H9 (cell line): Measurements from ENCODE around the gene FBXL19. TPM values are rescaled to one million over a fixed set of nuclear protein-coding genes. Genes with fewer than 3 reads are reported as not detected.
A peak's percentile ranks its signal among the peaks of the same experiment; 100 is the strongest.

Source experiments
- DNase-seq: peaks from one replicate; pipeline ENCODE4 v3.0.0-alpha.2; 2017
- H2AFZ ChIP-seq: one replicate; pipeline ENCODE4 v1.6.1; 2013; ENCODE audit warnings: mild to moderate bottlenecking, low read length, control low read depth, moderate library complexity
- H2AK5ac ChIP-seq: 2 replicates; pipeline ENCODE4 v1.6.1; 2013; ENCODE audit warnings: low read length, control low read depth, mixed read lengths; ENCODE audit not compliant: insufficient read length
- H2BK120ac ChIP-seq: one replicate; pipeline ENCODE4 v1.6.1; 2013; ENCODE audit warnings: low read depth, mild to moderate bottlenecking, low read length, control low read depth, inconsistent platforms; ENCODE audit not compliant: poor library complexity, severe bottlenecking
- H2BK12ac ChIP-seq: 2 replicates; pipeline ENCODE4 v1.6.1; 2013; ENCODE audit warnings: low read length, control low read depth, mixed read lengths, low read depth; ENCODE audit not compliant: insufficient read length
- H2BK15ac ChIP-seq: 2 replicates; pipeline ENCODE4 v1.6.1; 2013; ENCODE audit warnings: low read depth, low read length, control low read depth
- H2BK20ac ChIP-seq: one replicate; pipeline ENCODE4 v1.6.1; 2013; ENCODE audit warnings: low read depth, mild to moderate bottlenecking, low read length, control low read depth, inconsistent platforms; ENCODE audit not compliant: poor library complexity, severe bottlenecking
- H2BK5ac ChIP-seq: 2 replicates; pipeline ENCODE4 v1.6.1; 2013; ENCODE audit warnings: low read length, control low read depth, mixed read lengths; ENCODE audit not compliant: insufficient read length
- H3K14ac ChIP-seq: 2 replicates; pipeline ENCODE4 v1.6.1; 2013; ENCODE audit warnings: low read length, control low read depth; ENCODE audit not compliant: insufficient read depth
- H3K18ac ChIP-seq: 2 replicates; pipeline ENCODE4 v1.6.1; 2013; ENCODE audit warnings: low read depth, mild to moderate bottlenecking, mixed read lengths, low read length, control low read depth; ENCODE audit not compliant: insufficient read length
- H3K23ac ChIP-seq: 2 replicates; pipeline ENCODE4 v1.6.1; 2013; ENCODE audit warnings: low read length, control low read depth, mixed read lengths, low read depth; ENCODE audit not compliant: insufficient read length
- H3K23me2 ChIP-seq: 2 replicates; pipeline ENCODE4 v1.6.1; 2013; ENCODE audit warnings: low read depth, mild to moderate bottlenecking, mixed read lengths, low read length, control low read depth; ENCODE audit not compliant: insufficient read length, poor library complexity, severe bottlenecking
- H3K27ac ChIP-seq: 2 replicates; pipeline ENCODE4 v1.5.1; 2013; ENCODE audit warnings: low read length, control low read depth, mixed read lengths, low read depth; ENCODE audit not compliant: insufficient read length
- H3K27me3 ChIP-seq: 2 replicates; pipeline ENCODE4 v1.6.1; 2013; ENCODE audit warnings: low read length, control low read depth, inconsistent platforms; ENCODE audit not compliant: insufficient read depth
- H3K4ac ChIP-seq: 2 replicates; pipeline ENCODE4 v1.6.1; 2013; ENCODE audit warnings: low read depth, mild to moderate bottlenecking, control low read depth, inconsistent platforms, low read length, moderate library complexity
- H3K4me1 ChIP-seq: 2 replicates; pipeline ENCODE4 v1.6.1; 2013; ENCODE audit warnings: low read length, control low read depth, inconsistent platforms; ENCODE audit not compliant: insufficient read depth
- H3K4me2 ChIP-seq: 2 replicates; pipeline ENCODE4 v1.6.1; 2013; ENCODE audit warnings: low read length, control low read depth, mixed read lengths; ENCODE audit not compliant: insufficient read length, insufficient read depth
- H3K56ac ChIP-seq: 2 replicates; pipeline ENCODE4 v1.6.1; 2013; ENCODE audit warnings: low read depth, mild to moderate bottlenecking, mixed read lengths, low read length, control low read depth; ENCODE audit not compliant: insufficient read length
- H3K79me1 ChIP-seq: 2 replicates; pipeline ENCODE4 v1.6.1; 2013; ENCODE audit warnings: low read depth, mild to moderate bottlenecking, moderate library complexity, low read length, control low read depth, inconsistent platforms; ENCODE audit not compliant: insufficient read depth, poor library complexity, severe bottlenecking
- H3K79me2 ChIP-seq: 2 replicates; pipeline ENCODE4 v1.6.1; 2013; ENCODE audit warnings: low read length, control low read depth, inconsistent platforms; ENCODE audit not compliant: insufficient read depth
- H3K9ac ChIP-seq: 2 replicates; pipeline ENCODE4 v1.6.1; 2013; ENCODE audit warnings: low read length, control low read depth, mixed read lengths; ENCODE audit not compliant: insufficient read length; ENCODE audit errors: extremely low read depth
- H3K9me3 ChIP-seq: one replicate; pipeline ENCODE4 v1.6.1; 2013; ENCODE audit warnings: low read depth, low read length, inconsistent platforms; ENCODE audit not compliant: control insufficient read depth
- H3T11ph ChIP-seq: one replicate; pipeline ENCODE4 v1.6.1; 2013; ENCODE audit warnings: mild to moderate bottlenecking, low read length, control low read depth, inconsistent platforms
- H4K20me1 ChIP-seq: one replicate; pipeline ENCODE4 v1.6.1; 2013; ENCODE audit not compliant: control insufficient read depth, insufficient read length, insufficient read depth
- H4K5ac ChIP-seq: 2 replicates; pipeline ENCODE4 v1.6.1; 2013; ENCODE audit warnings: low read depth, mild to moderate bottlenecking, mixed read lengths, low read length, control low read depth; ENCODE audit not compliant: insufficient read length
- H4K8ac ChIP-seq: replicated peaks from 2 replicates; pipeline ENCODE4 v1.6.1; 2013; ENCODE audit warnings: low read length, control low read depth, mixed read lengths, low read depth; ENCODE audit not compliant: insufficient read length
- H4K91ac ChIP-seq: 2 replicates; pipeline ENCODE4 v1.6.1; 2013; ENCODE audit warnings: low read depth, mild to moderate bottlenecking, moderate library complexity, mixed read lengths, low read length, control low read depth; ENCODE audit not compliant: insufficient read length
- H3K27ac Mint-ChIP-seq, 3 experiments: 2 replicates in 2 of 3; 3 replicates in 1 of 3; pipeline ENCODE4 v1.8.0; 2020 to 2021; ENCODE audit warnings: mixed read lengths in 3 of 3, mild to moderate bottlenecking in 1 of 3, moderate library complexity in 1 of 3
- H3K27me3 Mint-ChIP-seq: 2 replicates; pipeline ENCODE4 v1.8.0; 2021; ENCODE audit warnings: low read depth, mild to moderate bottlenecking, moderate library complexity, mixed read lengths
- H3K36me3 Mint-ChIP-seq, 3 experiments: 2 replicates in 2 of 3; 3 replicates in 1 of 3; pipeline ENCODE4 v1.8.0; 2020 to 2021; ENCODE audit warnings: low read depth in 3 of 3, mixed read lengths in 3 of 3; ENCODE audit not compliant: insufficient read depth in 1 of 3
- H3K4me1 Mint-ChIP-seq, 2 experiments: 2 replicates each; pipeline ENCODE4 v1.8.0; 2020; ENCODE audit warnings: mixed read lengths in 2 of 2
- H3K4me3 Mint-ChIP-seq, 2 experiments: 2 replicates in 1 of 2; 3 replicates in 1 of 2; pipeline ENCODE4 v1.8.0; 2020 to 2021; ENCODE audit warnings: mild to moderate bottlenecking in 2 of 2, mixed read lengths in 2 of 2, moderate library complexity in 1 of 2
- H3K9me3 Mint-ChIP-seq, 2 experiments: 2 replicates in 1 of 2; 3 replicates in 1 of 2; pipeline ENCODE4 v1.8.0; 2020; ENCODE audit warnings: mild to moderate bottlenecking in 2 of 2, mixed read lengths in 2 of 2, moderate library complexity in 1 of 2
- WGBS: extraction: QIAGEN DNeasy Blood & Tissue Kit; methylation state at CpG from one replicate; pipeline ENCODE4 v1.1.7; 2013; ENCODE audit warnings: missing lambda C conversion rate, low lambda C conversion rate, mixed read lengths; ENCODE audit not compliant: insufficient read length; ENCODE audit errors: extremely low coverage; 5-methylcytosine and 5-hydroxymethylcytosine counted together
- total RNA-seq: library from RNA; stranded (reverse); gene quantifications from 2 replicates; pipeline ENCODE4 v1.2.1, GENCODE V29; 2021
- TF ChIP-seq, protein P1 (sequence below): fragments of 200-600 bp; sonication (generic); conservative IDR thresholded peaks from 3 replicates; pipeline ENCODE4 v1.8.0; 2021; ENCODE audit warnings: antibody characterized with exemption, mild to moderate bottlenecking

The FBXL19 gene
- total RNA-seq, 1 experiment from 2014 or later: 66.8 TPM

DNA sequence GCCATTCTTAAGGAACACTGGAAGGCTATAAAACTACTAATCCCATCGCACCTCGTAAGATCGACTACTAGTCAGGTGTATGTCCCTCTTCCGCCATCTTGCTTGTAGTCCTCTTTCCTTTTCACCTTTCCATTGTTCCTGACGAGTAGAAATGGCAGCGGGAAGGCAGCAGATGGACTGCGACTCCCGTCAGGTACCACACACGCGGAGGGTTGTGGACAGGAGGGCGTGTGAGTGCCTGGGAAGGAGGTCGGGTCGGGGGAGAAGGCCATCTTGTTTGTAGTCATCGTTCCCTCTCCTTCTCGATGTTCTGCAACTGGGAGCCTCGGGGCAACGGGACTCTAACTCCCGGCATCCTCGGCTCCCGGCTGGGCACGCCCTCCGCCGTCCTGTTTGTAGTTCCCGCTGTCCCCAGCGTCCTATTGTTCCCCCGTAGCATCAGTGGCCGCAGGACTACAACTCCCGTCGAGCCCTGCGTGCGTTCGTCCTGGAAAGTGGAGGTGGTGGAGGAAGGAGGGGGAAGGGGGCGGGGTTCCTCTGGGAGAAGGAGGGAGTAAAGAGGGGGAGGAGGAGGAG lies 324 bp upstream of the FBXL19 start:
- peak overlapping the region; percentile 99 for H3K18ac ChIP-seq
- no peak overlapping the region for H4K91ac ChIP-seq
- peak overlapping the region; percentile 98 for H4K8ac ChIP-seq
- Mint-ChIP-seq H3K4me1 (peaks cover 12 to 24% of the 10 kb centered on the region in 2 experiments), H3K27me3 (no peaks in the 10 kb centered on the region), H3K36me3 (peaks cover 14 to 16% (median 15%) of the 10 kb centered on the region in 3 experiments), H3K4me3 (peak overlapping the region; percentile 93 to 100), H3K9me3 (no peaks in the 10 kb centered on the region; a peak in 1 of 5 replicates), H3K27ac (peak overlapping the region; percentile 100)
- H3K23ac ChIP-seq: no peak overlapping the region
- peak overlapping the region; percentile 99 for H2BK5ac ChIP-seq
- H3K79me1 ChIP-seq: no peaks in the 10 kb centered on the region
- no peaks in the 10 kb centered on the region for H3K79me2 ChIP-seq
- WGBS: no CpG with 5 or more reads among the region's 33 CpGs
- H3K56ac ChIP-seq: peak overlapping the region; percentile 91
- no peak overlapping the region for H2BK15ac ChIP-seq
- no peaks in the 10 kb centered on the region for H4K20me1 ChIP-seq
- peak overlapping the region; percentile 76 for H2AFZ ChIP-seq
- peak overlapping the region; percentile 89 for H2BK120ac ChIP-seq
- TF ChIP-seq, protein P1, sequence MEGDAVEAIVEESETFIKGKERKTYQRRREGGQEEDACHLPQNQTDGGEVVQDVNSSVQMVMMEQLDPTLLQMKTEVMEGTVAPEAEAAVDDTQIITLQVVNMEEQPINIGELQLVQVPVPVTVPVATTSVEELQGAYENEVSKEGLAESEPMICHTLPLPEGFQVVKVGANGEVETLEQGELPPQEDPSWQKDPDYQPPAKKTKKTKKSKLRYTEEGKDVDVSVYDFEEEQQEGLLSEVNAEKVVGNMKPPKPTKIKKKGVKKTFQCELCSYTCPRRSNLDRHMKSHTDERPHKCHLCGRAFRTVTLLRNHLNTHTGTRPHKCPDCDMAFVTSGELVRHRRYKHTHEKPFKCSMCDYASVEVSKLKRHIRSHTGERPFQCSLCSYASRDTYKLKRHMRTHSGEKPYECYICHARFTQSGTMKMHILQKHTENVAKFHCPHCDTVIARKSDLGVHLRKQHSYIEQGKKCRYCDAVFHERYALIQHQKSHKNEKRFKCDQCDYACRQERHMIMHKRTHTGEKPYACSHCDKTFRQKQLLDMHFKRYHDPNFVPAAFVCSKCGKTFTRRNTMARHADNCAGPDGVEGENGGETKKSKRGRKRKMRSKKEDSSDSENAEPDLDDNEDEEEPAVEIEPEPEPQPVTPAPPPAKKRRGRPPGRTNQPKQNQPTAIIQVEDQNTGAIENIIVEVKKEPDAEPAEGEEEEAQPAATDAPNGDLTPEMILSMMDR: no peak
- H3K4me2 ChIP-seq: peak overlapping the region; percentile 84
- peak; percentile 100 for DNase-seq
- H3K4ac ChIP-seq: no peak overlapping the region; the same call in 1 of the 2 replicates
- peak overlapping the region; percentile 99 for H2BK12ac ChIP-seq
- H4K5ac ChIP-seq: peak overlapping the region; percentile 99
- peak overlapping the region; percentile 99 for H3K14ac ChIP-seq
- no peak overlapping the region for H2AK5ac ChIP-seq
- no peak overlapping the region for H3T11ph ChIP-seq
- H2BK20ac ChIP-seq: no peak overlapping the region
- peak overlapping the region; percentile 96 for H3K9ac ChIP-seq
- no peaks in the 10 kb centered on the region for H3K27me3 ChIP-seq
- H3K9me3 ChIP-seq: no peaks in the 10 kb centered on the region
- H3K23me2 ChIP-seq: peaks cover 10% of the 10 kb centered on the region
- H3K27ac ChIP-seq: peak overlapping the region; percentile 97
- H3K4me1 ChIP-seq: no peaks in the 10 kb centered on the region
